Transverse colon (tissue), 4 donors: ENCODE results near the gene VTA1. TPM values are rescaled to one million over a fixed set of nuclear protein-coding genes. Genes with fewer than 3 reads are reported as not detected.
A peak's percentile ranks its signal among the peaks of the same experiment; 100 is the strongest.

Source experiments
- DNase-seq: peaks from one replicate; pipeline ENCODE4 v3.0.0-alpha.2; 2019
- H3K27ac ChIP-seq, 4 donors: fragments of 200-600 bp; sonication (generic); 2 replicates each; pipeline ENCODE4 v1.5.1; 2016 to 2018; ENCODE audit warnings: inconsistent platforms in 4 of 4
- H3K27me3 ChIP-seq: fragments of 200-600 bp; sonication (generic); 2 replicates; pipeline ENCODE4 v1.5.1; 2017; ENCODE audit warnings: inconsistent platforms
- H3K36me3 ChIP-seq, 4 donors: fragments of 200-600 bp; sonication (generic); 2 replicates each; pipeline ENCODE4 v1.5.1; 2017 to 2019; ENCODE audit warnings: inconsistent platforms in 4 of 4
- H3K4me1 ChIP-seq, 4 donors: fragments of 200-600 bp; sonication (generic); 2 replicates each; pipeline ENCODE4 v1.5.1; 2017 to 2020; ENCODE audit warnings: inconsistent platforms in 4 of 4
- H3K4me3 ChIP-seq, 4 donors: fragments of 200-600 bp; sonication (generic); 1 replicate in 1 of 4; 2 replicates in 3 of 4; pipeline versions ENCODE4 v1.5.1 to v1.6.1; 2017 to 2019; ENCODE audit warnings: inconsistent platforms in 4 of 4
- H3K9me3 ChIP-seq, 2 donors: fragments of 200-600 bp; sonication (generic); 2 replicates each; pipeline ENCODE4 v1.5.1; 2017 to 2019; ENCODE audit warnings: inconsistent platforms in 2 of 2
- CTCF ChIP-seq, 5 experiments: fragments of 200-600 bp in 3 of 5; fragments of 450-650 bp in 2 of 5; sonication (generic) in 3 of 5; IDR thresholded peaks; 1 replicate in 2 of 5; 2 replicates in 3 of 5; pipeline ENCODE4 v1.5.1; 2016 to 2017; ENCODE audit warnings: antibody characterized with exemption in 5 of 5, inconsistent platforms in 3 of 5, mild to moderate bottlenecking in 2 of 5, moderate library complexity in 1 of 5
- EP300 ChIP-seq: sonication (generic); formaldehyde crosslinking; IDR thresholded peaks from one replicate; pipeline ENCODE4 v1.6.1; 2017; ENCODE audit warnings: antibody characterized with exemption, low read depth
- POLR2A ChIP-seq: fragments of 450-650 bp; IDR thresholded peaks from one replicate; pipeline ENCODE4 v1.6.1; 2016; ENCODE audit warnings: antibody characterized with exemption, mild to moderate bottlenecking, moderate library complexity
- POLR2AphosphoS5 ChIP-seq, 3 donors: sonication (generic); formaldehyde crosslinking; IDR thresholded peaks; one replicate each; pipeline ENCODE4 v1.6.1; 2016; ENCODE audit warnings: antibody characterized with exemption in 3 of 3
- WGBS, 2 donors: methylation state at CpG; one replicate each; pipeline ENCODE4 v1.1.5; 2018; ENCODE audit warnings: low coverage in 1 of 2; 5-methylcytosine and 5-hydroxymethylcytosine counted together
- in situ Hi-C, 4 donors: fragments of 200-750 bp; cut with MboI; loops; one replicate each; pipeline versions ENCODE4 v1.15.0 to v1.15.1; 2017; ENCODE audit warnings: low sequenced_read_pairs in 3 of 4, low pct_ligation_motif_present in 1 of 4, low pct_unique_long_range_greater_than_20kb in 1 of 4
- intact Hi-C: fragments of 100-400 bp; cut with DNase I; formaldehyde crosslinking; loops from one replicate; pipeline ENCODE4 v1.15.1; 2023; ENCODE audit warnings: low total_unique reads
- total RNA-seq, 4 donors: library from RNA; depleted of rRNA; stranded (reverse); fragments of >200 nt; gene quantifications; one replicate each; pipeline ENCODE4 v1.1.0, GENCODE V29; 2016

The VTA1 gene
- total RNA-seq, 4 donors from 2014 or later = 10.5 to 52.6 (median 37.2) TPM

GRCh38 chr6:142193621-142194020 is 46.6 kb downstream of the VTA1 start:
- peaks cover 0 to 5% (median 2%) of the 10 kb centered on the region in 4 donors for H3K36me3 ChIP-seq
- in situ Hi-C loops (no loop called here), intact Hi-C loops (no loop called here)
- no peak overlapping the region for H3K4me3 ChIP-seq
- DNase-seq = no peak
- TF ChIP-seq POLR2AphosphoS5 (IDR thresholded peaks at IDR 0.05) = no peak
- no peak for TF ChIP-seq CTCF (IDR thresholded peaks at IDR 0.05)
- no peak for TF ChIP-seq EP300
- TF ChIP-seq POLR2A = no peak
- H3K27me3 ChIP-seq = no peaks in the 10 kb centered on the region
- H3K4me1 ChIP-seq = no peaks in the 10 kb centered on the region
- H3K9me3 ChIP-seq = no peaks in the 10 kb centered on the region
- no peak overlapping the region for H3K27ac ChIP-seq

GRCh38 chr6:142195862-142196541 is 48.9 kb downstream of the VTA1 start:
- H3K36me3 ChIP-seq = peaks cover 0 to 19% (median 6%) of the 10 kb centered on the region in 4 donors
- DNase-seq = no peak
- in situ Hi-C loops (no loop called here), intact Hi-C loops (no loop called here)
- no peaks in the 10 kb centered on the region for H3K27me3 ChIP-seq
- WGBS, 2 donors = 94 to 98% methylated on average over 4 of the region's 4 CpGs
- H3K4me1 ChIP-seq = no peaks in the 10 kb centered on the region
- H3K4me3 ChIP-seq = no peak overlapping the region
- TF ChIP-seq POLR2A (no peak), POLR2AphosphoS5 (IDR thresholded peaks at IDR 0.05) (no peak), EP300 (no peak), CTCF (IDR thresholded peaks at IDR 0.05) (no peak)
- no peaks in the 10 kb centered on the region for H3K9me3 ChIP-seq
- no peak overlapping the region for H3K27ac ChIP-seq

GRCh38 chr6:142200846-142201628 is 54.0 kb downstream of the VTA1 start:
- Histone ChIP-seq H3K4me1 (no peaks in the 10 kb centered on the region), H3K27me3 (no peaks in the 10 kb centered on the region), H3K36me3 (peaks cover 0 to 31% (median 14%) of the 10 kb centered on the region in 4 donors), H3K9me3 (no peaks in the 10 kb centered on the region), H3K4me3 (no peak overlapping the region), H3K27ac (no peak overlapping the region)
- no peak for DNase-seq
- in situ Hi-C loops (no loop called here), intact Hi-C loops (no loop called here)
- 67 to 73% methylated on average over 3 of the region's 3 CpGs for WGBS, 2 donors
- TF ChIP-seq CTCF (IDR thresholded peaks at IDR 0.05) = no peak
- no peak for TF ChIP-seq EP300
- no peak for TF ChIP-seq POLR2AphosphoS5 (IDR thresholded peaks at IDR 0.05)
- no peak for TF ChIP-seq POLR2A

GRCh38 chr6:142207265-142207877 is 60.3 kb downstream of the VTA1 start:
- in situ Hi-C loops (no loop called here), intact Hi-C loops (no loop called here)
- Histone ChIP-seq H3K27me3 (no peaks in the 10 kb centered on the region), H3K36me3 (peaks cover 0 to 28% (median 11%) of the 10 kb centered on the region in 4 donors), H3K27ac (no peak overlapping the region), H3K4me1 (no peaks in the 10 kb centered on the region), H3K4me3 (no peak overlapping the region), H3K9me3 (no peaks in the 10 kb centered on the region)
- peak; percentile 71 to 79 (median 74) for TF ChIP-seq CTCF (IDR thresholded peaks at IDR 0.05)
- no peak for TF ChIP-seq POLR2AphosphoS5 (IDR thresholded peaks at IDR 0.05)
- TF ChIP-seq EP300 = no peak
- peak; percentile 30 for DNase-seq
- 85 to 100% methylated on average over 1 to 4 of the region's 4 CpGs for WGBS, 2 donors
